GM18861 (cell line): ENCODE data around the gene LPCAT1.
"Not testable (repeated sequence)": the region's sequence is repeated elsewhere in the genome, so short reads cannot be mapped to it uniquely, and the experiment has no call there.

Experiments used
- ATAC-seq: cut with Tn5 transposase; IDR thresholded peaks from one replicate; pipeline ENCODE4 v1.9.1; 2021; ENCODE audit not compliant: unreplicated experiment

LPCAT1 gene

GRCh38 chr5:1510151-1510561 lies 13.6 kb downstream of the LPCAT1 start:
- no peak for ATAC-seq

- ATAC-seq: no peak
Observed at GRCh38 chr5:1509346-1510085, 14.2 kb downstream of the LPCAT1 start.

GRCh38 chr5:1508659-1509290 lies 15.0 kb downstream of the LPCAT1 start:
- no peak for ATAC-seq

GRCh38 chr5:1507961-1508658 lies 15.7 kb downstream of the LPCAT1 start:
- no peak for ATAC-seq

- no peak for ATAC-seq
Observed at GRCh38 chr5:1507457-1507856, 16.3 kb downstream of the LPCAT1 start.

GRCh38 chr5:1507014-1507375 lies 16.8 kb downstream of the LPCAT1 start:
- no peak for ATAC-seq

GRCh38 chr5:1506242-1507013 lies 17.3 kb downstream of the LPCAT1 start:
- no peak for ATAC-seq

- ATAC-seq: no peak
Observed at GRCh38 chr5:1505506-1506241, 18.1 kb downstream of the LPCAT1 start.

- not testable (repeated sequence) for ATAC-seq
Observed at GRCh38 chr5:1505089-1505488, 18.7 kb downstream of the LPCAT1 start.

GRCh38 chr5:1504617-1505016 lies 19.1 kb downstream of the LPCAT1 start:
- no peak for ATAC-seq

GRCh38 chr5:1504069-1504595 lies 19.6 kb downstream of the LPCAT1 start:
- no peak for ATAC-seq

- no peak for ATAC-seq
Observed at GRCh38 chr5:1503241-1504068, 20.3 kb downstream of the LPCAT1 start.

- no peak for ATAC-seq
Observed at GRCh38 chr5:1502737-1503120, 21.0 kb downstream of the LPCAT1 start.

- no peak for ATAC-seq
Observed at GRCh38 chr5:1502046-1502736, 21.6 kb downstream of the LPCAT1 start.

GRCh38 chr5:1501372-1502045 lies 22.3 kb downstream of the LPCAT1 start:
- ATAC-seq: no peak

- ATAC-seq: no peak
Observed at GRCh38 chr5:1500411-1501091, 23.2 kb downstream of the LPCAT1 start.

GRCh38 chr5:1499851-1500250 lies 23.9 kb downstream of the LPCAT1 start:
- ATAC-seq: no peak
